Erythroblast (primary cell): ENCODE results near the gene SERPINA4.

Experiments
- GATA1 ChIP-seq: IDR thresholded peaks from 2 replicates; pipeline ENCODE4 v1.6.1; 2011; ENCODE audit warnings: low read depth, mild to moderate bottlenecking, control low read depth, low read length, moderate library complexity
- POLR2A ChIP-seq: IDR thresholded peaks from 2 replicates; pipeline ENCODE4 v1.6.1; 2011; ENCODE audit warnings: mild to moderate bottlenecking, low read length

- no peak for TF ChIP-seq POLR2A
- TF ChIP-seq GATA1 = no peak
These were observed 57.0 kb downstream of the SERPINA4 start for GRCh38 chr14:94617988-94618822.
